PC-9 (cell line): ENCODE data around the gene PUS7L. TPM values are rescaled to one million over a fixed set of nuclear protein-coding genes. Genes with fewer than 3 reads are reported as not detected.
A peak's percentile ranks its signal among the peaks of the same experiment; 100 is the strongest.

Experiments used
- BruUV-seq: library from RNA; stranded (reverse); fragments of 400-500 nt; replicated peaks from 2 replicates; lab custom pipeline; 2021; lab: Mats Ljungman, UMichigan
- CTCF ChIA-PET: fragments of 300-600 bp; sonication (Branson Sonifier 250); formaldehyde crosslinking; loops from one replicate; lab custom pipeline; 2022; ENCODE audit warnings: antibody characterized with exemption; lab: Charles Lee
- POLR2A ChIA-PET: fragments of 300-600 bp; sonication (Branson Sonifier 250); formaldehyde crosslinking; loops from one replicate; lab custom pipeline; 2022; ENCODE audit warnings: antibody characterized with exemption; ENCODE audit not compliant: unreplicated experiment; lab: Charles Lee
- DNase-seq, 2 experiments: peaks; one replicate each; pipeline versions ENCODE4 v3.0.0 to v3.0.0-alpha.2; 2015 to 2022; ENCODE audit warnings: mixed read lengths in 1 of 2
- H2AFZ ChIP-seq: fragments of 200-600 bp; sonication (generic); 2 replicates; pipeline ENCODE4 v1.8.1; 2017; ENCODE audit warnings: antibody characterized with exemption
- H3F3A ChIP-seq: fragments of 200-600 bp; sonication (generic); 2 replicates; pipeline ENCODE4 v1.8.1; 2017; ENCODE audit warnings: antibody characterized with exemption, mild to moderate bottlenecking, low read depth; ENCODE audit not compliant: insufficient read depth
- H3K27ac ChIP-seq: fragments of 200-600 bp; sonication (generic); 2 replicates; pipeline ENCODE4 v1.6.1; 2016; ENCODE audit warnings: mixed run types
- H3K27me3 ChIP-seq: fragments of 200-600 bp; sonication (generic); 2 replicates; pipeline ENCODE4 v1.6.1; 2016; ENCODE audit warnings: low read depth, mixed run types; ENCODE audit not compliant: insufficient read depth
- H3K36me3 ChIP-seq: fragments of 200-600 bp; sonication (generic); 2 replicates; pipeline ENCODE4 v1.6.1; 2016; ENCODE audit warnings: low read depth, mixed run types
- H3K4me1 ChIP-seq: fragments of 200-600 bp; sonication (generic); replicated peaks from 2 replicates; pipeline ENCODE4 v1.6.1; 2016; ENCODE audit warnings: mixed run types; ENCODE audit not compliant: insufficient read depth
- H3K4me2 ChIP-seq: fragments of 200-600 bp; sonication (generic); 2 replicates; pipeline ENCODE4 v1.6.1; 2017; ENCODE audit warnings: mixed run types
- H3K4me3 ChIP-seq: fragments of 200-600 bp; sonication (generic); 2 replicates; pipeline ENCODE4 v1.6.1; 2016; ENCODE audit warnings: mixed run types
- H3K79me2 ChIP-seq: fragments of 200-600 bp; sonication (generic); 2 replicates; pipeline ENCODE4 v1.6.1; 2017; ENCODE audit warnings: low read depth, mixed run types
- H3K9me2 ChIP-seq: fragments of 200-600 bp; sonication (generic); 2 replicates; pipeline ENCODE4 v1.8.1; 2017; ENCODE audit warnings: mild to moderate bottlenecking; ENCODE audit not compliant: insufficient read depth
- H3K9me3 ChIP-seq: fragments of 200-600 bp; sonication (generic); 2 replicates; pipeline ENCODE4 v1.8.1; 2016; ENCODE audit warnings: low read depth; ENCODE audit not compliant: insufficient read depth
- H4K20me1 ChIP-seq: fragments of 200-600 bp; sonication (generic); 2 replicates; pipeline ENCODE4 v1.8.1; 2017; ENCODE audit not compliant: insufficient read depth
- CTCF ChIP-seq: fragments of 200-600 bp; sonication (generic); conservative IDR thresholded peaks from 2 replicates; pipeline ENCODE4 v1.6.1; 2017; ENCODE audit warnings: mixed run types, antibody characterized with exemption, mild to moderate bottlenecking, moderate library complexity
- EZH2 ChIP-seq: fragments of 200-600 bp; sonication (generic); IDR thresholded peaks from 2 replicates; pipeline ENCODE4 v1.8.0; 2017; ENCODE audit warnings: antibody characterized with exemption, low read depth
- intact Hi-C: fragments of 100-400 bp; cut with micrococcal nuclease; formaldehyde crosslinking; loops from one replicate; pipeline ENCODE4 v1.10.0; 2022; ENCODE audit not compliant: unreplicated experiment
- total RNA-seq: library from RNA; stranded (reverse); gene quantifications from 2 replicates; pipeline ENCODE4 v1.2.3, GENCODE V29; 2021

The PUS7L gene
- total RNA-seq, 1 experiment from 2014 or later = 15.7 TPM

GRCh38 chr12:43806737-43807072 is 48.1 kb upstream of the PUS7L start:
- peaks cover 38% of the 10 kb centered on the region for H3K79me2 ChIP-seq
- POLR2A ChIA-PET = interaction anchor here (0.6 to 0.7 kb wide), 2 partner anchors 76 to 143 kb away, joined by 4 to 5 read pairs; no protein-coding TSS in a partner anchor

GRCh38 chr12:43805860-43806736 is 47.5 kb upstream of the PUS7L start, which contains the start of gene TWF1:
Gene TWF1, minus strand, starts transcription at chr12:43806317. Its CDS starts 72 bp downstream, at chr12:43806245.
- DNase-seq = peak; percentile 55 to 82
- BruUV-seq = TSS peak; percentile 55
- no peaks in the 10 kb centered on the region for H3K27me3 ChIP-seq
- H3K4me3 ChIP-seq = peak within 1 kb of the TSS; percentile 94
- peaks cover 27% of the 10 kb centered on the region; the same call in 1 of the 2 replicates for H3K36me3 ChIP-seq
- TF ChIP-seq CTCF (peak; percentile 46; the same call in 1 of the 2 replicates), EZH2 (no peak)
- H3K9me3 ChIP-seq = no peaks in the 10 kb centered on the region
- H4K20me1 ChIP-seq = no peaks in the 10 kb centered on the region; the same call in 1 of the 2 replicates
- H3K9me2 ChIP-seq = no peaks in the 10 kb centered on the region
- H3K27ac ChIP-seq = peak within 1 kb of the TSS; percentile 76
- ChIA-PET POLR2A (interaction anchor here (0.5 to 1.6 kb wide), 10 partner anchors 13 to 1665 kb away, joined by 3 to 19 read pairs (median 4); partner anchors contain the start of gene IRAK4), CTCF (no interaction called here)
- H2AFZ ChIP-seq = peak within 1 kb of the TSS; percentile 95
- H3K79me2 ChIP-seq = peaks cover 38% of the 10 kb centered on the region
- peak within 1 kb of the TSS; percentile 98 for H3K4me2 ChIP-seq
- peaks cover 28% of the 10 kb centered on the region for H3K4me1 ChIP-seq
- intact Hi-C loops = loop anchor here (2.0 to 5.0 kb wide), 2 partner anchors 47 to 76 kb away; partner anchors contain the start of genes IRAK4 and PUS7L
- H3F3A ChIP-seq = peaks cover under 1% of the 10 kb centered on the region; the same call in 1 of the 2 replicates

More at GRCh38 chr12:43806737-43807072, 48.1 kb upstream of the PUS7L start:
- TF ChIP-seq EZH2 = no peak
- TF ChIP-seq CTCF = no peak
- Histone ChIP-seq H3F3A (no peaks in the 10 kb centered on the region), H3K9me2 (no peaks in the 10 kb centered on the region), H3K27ac (peak overlapping the region; percentile 76), H4K20me1 (no peaks in the 10 kb centered on the region), H3K36me3 (peaks cover 24% of the 10 kb centered on the region; the same call in 1 of the 2 replicates), H3K9me3 (no peaks in the 10 kb centered on the region), H3K27me3 (no peaks in the 10 kb centered on the region), H3K4me1 (peaks cover 28% of the 10 kb centered on the region), H2AFZ (peak overlapping the region; percentile 95), H3K4me3 (peak overlapping the region; percentile 94), H3K4me2 (peak overlapping the region; percentile 98)
- CTCF ChIA-PET = no interaction called here
- BruUV-seq = TSS peak; percentile 79
- intact Hi-C loops = loop anchor here (2.0 to 5.0 kb wide), 2 partner anchors 48 to 76 kb away; partner anchors contain the start of genes IRAK4 and PUS7L
- DNase-seq = no peak

- Histone ChIP-seq H3F3A (peaks cover 5% of the 10 kb centered on the region), H3K79me2 (peaks cover 38% of the 10 kb centered on the region), H3K27me3 (no peaks in the 10 kb centered on the region), H3K4me2 (peak overlapping the region; percentile 98), H3K9me2 (no peaks in the 10 kb centered on the region), H3K4me3 (peak overlapping the region; percentile 94), H3K4me1 (peaks cover 28% of the 10 kb centered on the region), H2AFZ (peak overlapping the region; percentile 95), H4K20me1 (no peaks in the 10 kb centered on the region; the same call in 1 of the 2 replicates), H3K9me3 (no peaks in the 10 kb centered on the region), H3K36me3 (peaks cover 35% of the 10 kb centered on the region), H3K27ac (peak overlapping the region; percentile 76)
- CTCF ChIA-PET = no interaction called here
- intact Hi-C loops = loop anchor here (5.0 kb wide), 1 partner anchor 77 kb away; no protein-coding TSS in a partner anchor
- BruUV-seq = no TSS peak
- no peak for DNase-seq
- no peak for TF ChIP-seq EZH2
- TF ChIP-seq CTCF = no peak
- POLR2A ChIA-PET = interaction anchor here (0.5 to 1.6 kb wide), 6 partner anchors 12 to 99 kb away, joined by 3 to 19 read pairs (median 6); partner anchors contain the start of gene IRAK4
These were observed 46.7 kb upstream of the PUS7L start for GRCh38 chr12:43805149-43805859.
